Inflammatory macrophage treated with lipopolysaccharide for 4 hours (primary cell): ENCODE data around the gene OARD1.
"Not testable (repeated sequence)": the region's sequence is repeated elsewhere in the genome, so short reads cannot be mapped to it uniquely, and the experiment has no call there.

ENCODE experiments used
- DNase-seq: peaks from one replicate; pipeline ENCODE4 v3.0.0-alpha.2; 2020

OARD1 gene

DNA sequence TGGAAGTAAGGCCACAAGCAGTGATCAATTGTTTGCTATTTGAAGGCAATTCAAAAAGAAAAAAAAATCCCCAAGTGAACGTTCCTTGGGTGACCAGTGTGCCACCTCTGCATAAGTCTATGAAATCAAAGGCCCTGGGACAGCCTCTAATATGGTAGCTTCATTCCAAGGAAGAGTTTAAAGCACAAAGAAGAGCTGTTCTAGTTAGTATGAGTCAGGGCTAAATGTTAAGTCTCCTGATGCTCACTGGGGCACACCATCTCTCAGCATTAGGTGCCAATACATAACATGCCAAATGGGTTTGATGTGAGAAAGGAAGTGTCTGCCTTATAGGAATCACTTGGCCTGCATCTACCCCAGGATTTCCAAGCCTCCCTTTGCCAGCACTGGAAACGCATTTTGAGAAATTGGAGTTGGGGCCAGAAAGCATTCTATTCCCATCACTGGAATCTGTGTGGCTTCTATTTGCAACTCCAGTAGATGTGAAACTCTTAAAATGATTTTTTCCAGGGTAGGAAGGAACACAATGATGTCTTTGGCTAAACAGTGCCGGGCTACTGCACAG, 46.1 kb downstream of the OARD1 start:
- DNase-seq = no peak

DNA sequence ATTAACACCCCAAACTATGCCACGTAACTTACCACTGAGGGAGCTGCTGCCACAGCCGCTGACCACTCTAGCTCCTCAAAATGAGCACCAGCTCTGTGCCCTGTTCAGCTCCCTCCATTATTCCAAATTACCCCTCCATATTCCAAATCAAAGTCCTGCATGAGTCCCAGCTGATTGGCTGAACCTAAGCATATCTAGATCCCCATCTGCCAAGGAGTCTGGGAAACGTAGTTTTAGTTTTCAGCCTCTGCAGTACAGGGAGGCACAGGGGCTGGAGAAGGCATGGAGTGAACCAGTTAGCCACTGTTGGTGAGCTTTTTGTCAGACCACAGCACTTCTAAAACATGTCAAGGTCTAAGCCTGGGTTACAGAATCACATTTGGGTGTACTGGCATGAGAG, 49.0 kb downstream of the OARD1 start:
- no peak for DNase-seq

GRCh38 chr6:41022294-41022693, 49.9 kb downstream of the OARD1 start:
- DNase-seq = no peak

DNA sequence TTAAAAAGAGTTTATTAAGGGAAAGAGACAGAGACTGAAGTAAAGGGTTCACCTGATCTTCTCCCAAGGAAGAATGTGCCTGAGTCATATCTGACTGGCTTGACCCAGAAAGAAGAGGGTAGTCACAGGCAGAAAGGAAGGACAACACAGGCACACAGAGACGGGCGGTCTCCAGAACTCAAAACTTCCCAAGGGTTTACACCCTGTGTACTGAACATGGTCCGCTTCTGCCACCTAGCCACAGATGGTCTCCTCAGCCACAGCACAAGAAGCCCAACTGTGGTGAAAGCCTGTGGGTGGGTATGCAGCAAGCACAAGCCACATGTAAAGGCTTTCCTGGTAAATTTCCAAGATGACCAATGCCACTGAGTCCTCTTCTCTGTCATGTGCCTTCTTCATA, 50.3 kb downstream of the OARD1 start:
- no peak for DNase-seq

DNA sequence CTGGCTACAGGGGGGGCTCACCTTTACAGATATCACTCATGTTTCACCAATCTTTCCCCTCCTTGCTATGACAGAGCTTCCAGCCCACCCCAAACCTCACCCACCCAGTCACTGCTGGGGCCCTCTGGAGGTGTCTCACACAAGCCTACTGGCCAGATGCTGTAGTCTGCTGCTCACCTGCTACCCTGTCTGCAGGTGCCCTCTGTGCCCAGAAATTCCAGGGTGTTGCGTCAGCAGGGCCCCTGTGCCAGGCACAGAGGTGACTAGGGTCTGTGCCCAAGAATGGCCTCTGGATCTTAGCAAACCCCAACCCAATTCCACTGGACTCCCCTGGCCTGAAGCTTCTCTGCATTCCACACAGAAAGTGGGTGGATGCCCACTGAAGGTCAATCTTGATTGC, 54.5 kb downstream of the OARD1 start:
- DNase-seq = no peak

DNA sequence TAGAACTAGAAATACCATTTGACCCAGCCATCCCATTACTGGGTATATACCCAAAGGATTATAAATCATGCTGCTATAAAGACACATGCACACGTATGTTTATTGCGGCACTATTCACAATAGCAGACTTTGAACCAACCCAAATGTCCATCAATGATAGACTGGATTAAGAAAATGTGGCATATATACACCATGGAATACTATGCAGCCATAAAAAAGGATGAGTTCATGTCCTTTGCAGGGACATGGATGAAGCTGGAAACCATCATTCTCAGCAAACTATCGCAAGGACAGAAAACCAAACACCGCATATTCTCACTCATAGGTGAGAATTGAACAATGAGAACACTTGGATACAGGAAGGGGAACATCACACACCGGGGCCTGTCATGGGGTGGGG, 56.3 kb downstream of the OARD1 start:
- not testable (repeated sequence) for DNase-seq

DNA sequence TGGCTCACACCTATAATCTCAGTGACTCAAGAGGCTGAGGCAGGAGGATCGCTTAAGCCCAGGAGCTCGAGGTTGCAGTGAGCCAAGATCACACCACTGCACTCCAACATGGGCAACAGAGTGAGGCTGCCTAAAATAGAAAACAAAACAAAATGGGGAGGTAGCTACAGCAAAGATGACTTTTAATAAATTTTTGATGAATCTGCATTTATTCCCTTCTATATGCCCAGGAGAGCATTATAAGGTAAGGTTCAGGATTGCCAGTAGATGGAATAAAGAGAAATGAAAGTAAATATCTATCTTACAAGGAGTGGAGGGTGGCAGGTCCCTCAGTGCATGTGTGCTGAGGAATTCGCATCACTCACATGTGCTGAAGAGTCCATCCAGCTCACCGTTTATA, 57.4 kb downstream of the OARD1 start:
- DNase-seq = no peak
